Tongue (tissue), 2 donors: ENCODE data around the gene TCN2. TPM values are rescaled to one million over a fixed set of nuclear protein-coding genes. Genes with fewer than 3 reads are reported as not detected.
"Not testable (repeated sequence)": the region's sequence is repeated elsewhere in the genome, so short reads cannot be mapped to it uniquely, and the experiment has no call there.

Experiments used
- DNase-seq: peaks from one replicate; pipeline ENCODE4 v3.0.0-alpha.2; 2015
- total RNA-seq: library from RNA; depleted of rRNA; stranded (reverse); fragments of >200 nt; gene quantifications from one replicate; pipeline ENCODE4 v1.2.3, GENCODE V29; 2014

TCN2 gene
- total RNA-seq, 1 donor from 2014 or later: 6.7 TPM

DNA sequence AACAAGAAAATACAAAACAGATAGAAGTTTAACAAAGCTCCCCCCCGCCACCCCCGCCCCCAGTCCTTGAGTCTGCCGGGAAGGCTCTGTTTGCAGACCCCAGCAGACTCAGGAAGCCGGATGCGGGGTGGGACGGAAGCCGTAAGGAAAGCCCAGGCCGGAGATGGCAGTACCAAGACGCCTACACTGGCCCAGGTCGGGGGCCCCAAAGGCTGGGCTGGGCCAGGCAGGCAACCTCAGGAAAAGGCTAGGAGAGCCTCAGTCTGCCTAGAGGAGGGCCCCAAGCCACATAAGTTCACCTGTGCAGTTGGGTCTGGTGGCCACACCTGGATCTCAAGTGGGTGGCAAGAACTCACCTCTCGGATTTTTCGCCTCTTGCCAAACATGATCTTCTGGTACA is 28.5 kb upstream of the TCN2 start:
- DNase-seq: no peak

DNA sequence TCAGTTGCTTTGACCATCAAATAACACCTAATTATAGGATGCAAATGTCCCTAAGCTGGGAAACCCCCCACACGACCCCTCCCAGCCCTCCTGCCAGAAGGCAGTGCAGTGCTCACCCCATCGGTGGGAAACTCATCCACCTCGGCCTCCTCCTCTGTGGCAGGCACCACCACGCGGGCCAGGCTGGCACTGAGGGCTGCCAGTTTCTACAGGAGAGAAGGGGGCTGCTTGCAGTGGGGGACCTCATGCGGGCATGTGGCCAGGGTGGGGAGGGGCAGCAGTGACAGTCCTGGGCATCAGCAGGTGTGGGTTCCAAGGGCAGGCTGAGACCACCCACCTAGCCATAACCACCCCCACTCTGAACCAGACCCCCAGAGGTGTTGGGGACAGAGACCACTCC is 26.1 kb upstream of the TCN2 start:
- DNase-seq: no peak

DNA sequence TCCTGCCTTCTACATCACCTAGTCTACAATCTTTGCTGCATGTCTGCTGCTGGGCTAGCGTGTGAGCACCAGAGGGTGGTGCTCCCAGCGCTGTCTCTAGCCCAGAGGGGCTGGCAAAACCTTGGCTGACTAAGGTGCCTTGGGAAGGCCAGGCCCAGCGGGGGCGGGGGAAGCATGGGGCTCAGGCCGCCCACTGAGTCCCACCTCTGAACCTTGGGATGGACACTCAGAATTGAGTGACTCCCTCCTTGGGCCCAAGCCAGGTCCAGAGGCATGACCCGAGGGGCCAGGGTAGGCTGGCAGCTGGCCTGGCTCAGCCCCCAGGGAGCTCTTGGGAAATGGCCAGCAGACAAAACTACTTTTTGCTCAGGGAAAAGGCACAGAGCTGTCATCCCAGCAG is 24.9 kb upstream of the TCN2 start:
- DNase-seq: no peak

DNA sequence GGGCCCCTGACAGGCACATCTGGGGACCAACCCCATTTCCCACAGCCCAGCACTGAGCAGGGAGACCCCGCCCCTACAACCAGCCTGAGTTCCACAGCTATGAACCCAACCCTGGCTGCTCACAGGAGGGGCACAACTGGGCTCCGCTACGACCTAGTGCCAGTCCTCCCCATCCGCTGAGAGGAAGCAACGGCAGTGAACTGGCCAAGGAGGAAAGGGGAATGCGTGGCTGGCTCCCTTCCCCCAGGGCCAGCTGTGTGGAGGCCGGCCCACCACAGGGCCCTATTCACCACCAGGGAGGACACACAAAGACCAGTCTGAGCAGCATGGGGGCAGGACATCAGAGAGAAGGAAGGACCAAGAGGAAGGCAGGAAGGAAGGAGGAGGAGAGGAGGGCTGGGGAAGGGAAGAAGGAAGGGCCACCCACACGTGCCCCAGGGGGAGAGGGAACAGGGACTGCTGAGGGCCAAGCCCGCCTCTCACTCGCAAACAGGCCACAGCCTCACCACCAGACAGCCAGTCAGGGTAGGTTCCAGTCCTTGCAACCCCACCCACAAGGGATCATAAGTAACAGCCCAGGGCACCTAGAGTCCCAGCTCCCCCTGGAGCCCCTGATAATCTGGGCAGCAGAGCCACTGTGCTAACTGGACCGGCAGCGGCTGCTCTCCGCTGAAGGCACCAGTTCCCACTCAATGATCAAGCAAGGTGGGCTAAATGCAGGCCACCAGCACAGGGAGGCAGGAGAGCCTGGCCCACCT is 24.0 kb upstream of the TCN2 start:
- no peak for DNase-seq

DNA sequence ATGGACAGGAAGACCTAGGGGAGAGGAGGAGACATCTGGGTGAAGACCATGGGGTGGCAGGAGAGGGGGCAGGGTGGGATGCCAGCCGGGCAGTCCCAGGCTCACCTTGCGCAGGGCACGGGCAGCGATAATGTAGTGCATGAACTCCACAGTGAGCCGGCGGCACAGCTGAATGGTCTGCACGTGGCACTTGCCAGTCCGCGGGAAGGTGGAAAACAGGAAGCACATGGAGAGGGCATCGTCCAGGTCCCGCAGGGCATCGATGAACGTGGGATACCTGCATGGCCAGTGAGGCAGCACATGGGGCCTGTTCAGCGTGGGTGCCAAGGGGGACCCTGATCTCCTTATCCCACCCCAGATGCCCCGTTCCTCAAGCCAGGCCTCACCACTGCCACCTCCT is 22.5 kb upstream of the TCN2 start:
- DNase-seq: no peak

DNA sequence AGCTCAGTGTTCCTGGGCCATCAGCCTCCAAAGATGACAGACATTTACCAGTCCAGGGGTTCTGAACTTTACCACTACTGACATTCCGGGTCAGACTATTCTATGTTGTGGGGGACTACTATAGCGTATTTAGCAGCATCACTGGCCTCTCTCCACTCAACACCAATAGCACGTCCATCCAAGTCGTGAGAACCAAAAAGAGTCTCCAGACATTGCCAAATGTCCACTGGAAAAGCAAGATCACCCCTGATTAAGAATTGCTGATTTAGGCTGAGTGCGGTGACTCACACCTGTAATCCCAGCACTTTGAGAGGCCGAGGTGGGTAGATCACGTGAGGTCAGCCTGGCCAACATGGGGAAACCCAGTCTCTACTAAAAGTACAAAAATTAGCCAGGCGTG is 20.6 kb upstream of the TCN2 start:
- DNase-seq: no peak

DNA sequence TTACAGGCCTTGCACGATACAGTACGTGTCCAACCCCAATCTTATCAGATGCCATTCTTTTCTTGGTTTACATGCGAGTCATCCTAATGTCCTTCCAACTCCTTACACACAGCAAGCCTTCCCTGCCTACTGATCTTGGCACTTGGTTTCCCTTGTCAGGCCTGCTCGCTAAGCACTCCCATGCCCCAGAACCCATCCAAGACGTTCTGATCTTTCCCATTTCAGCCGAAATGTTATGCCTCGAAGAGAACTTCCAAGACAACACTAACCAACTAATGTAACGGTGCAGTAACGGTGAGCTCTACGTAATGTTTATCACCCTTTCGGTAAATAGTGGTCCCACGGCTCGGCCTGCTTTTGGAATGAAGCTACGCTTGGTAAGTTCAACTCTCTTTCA is 15.8 kb upstream of the TCN2 start:
- DNase-seq: no peak

DNA sequence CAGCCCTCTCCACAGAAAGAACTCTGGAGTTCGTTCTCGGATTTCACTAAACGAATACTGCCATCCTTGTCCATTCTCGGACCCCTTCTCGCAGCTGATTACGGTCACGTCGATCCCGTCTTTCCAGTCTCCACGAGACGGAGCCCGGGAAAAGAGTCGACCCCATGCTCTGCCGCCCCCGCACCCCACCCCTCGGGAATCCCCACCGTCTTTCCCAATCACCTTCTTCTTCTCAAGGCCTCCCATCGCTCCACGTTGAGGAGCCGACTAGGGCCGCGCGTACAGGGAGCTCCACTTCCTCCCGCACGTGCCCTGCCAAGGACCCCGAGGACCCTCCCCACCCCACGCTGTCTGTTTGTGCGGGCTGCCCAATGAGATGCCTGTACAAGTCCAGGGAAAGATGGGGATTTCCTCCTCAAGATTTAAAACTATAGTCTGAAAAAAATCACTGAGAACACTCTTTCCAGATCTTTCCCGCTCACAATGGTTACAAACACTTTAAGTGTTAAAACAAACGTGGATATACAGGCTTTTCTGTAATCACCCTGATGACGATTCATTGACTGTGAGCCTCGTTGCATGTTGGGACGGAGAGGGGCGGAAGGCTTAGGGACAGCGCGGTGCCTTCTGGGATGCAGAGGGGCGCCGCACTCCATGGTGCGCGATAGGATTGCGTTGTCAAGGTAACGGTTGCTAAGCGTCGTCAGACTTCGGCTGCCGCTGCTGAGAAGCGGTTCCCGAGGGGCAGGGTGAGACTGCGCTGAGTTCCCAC is 15.2 kb upstream of the TCN2 start, which contains the start of gene PES1:
TSS of gene PES1 (minus strand) at position 323 of the 772 bp plus-strand sequence. CDS start at position 246, 77 bp downstream.
- DNase-seq: peak; percentile 99

DNA sequence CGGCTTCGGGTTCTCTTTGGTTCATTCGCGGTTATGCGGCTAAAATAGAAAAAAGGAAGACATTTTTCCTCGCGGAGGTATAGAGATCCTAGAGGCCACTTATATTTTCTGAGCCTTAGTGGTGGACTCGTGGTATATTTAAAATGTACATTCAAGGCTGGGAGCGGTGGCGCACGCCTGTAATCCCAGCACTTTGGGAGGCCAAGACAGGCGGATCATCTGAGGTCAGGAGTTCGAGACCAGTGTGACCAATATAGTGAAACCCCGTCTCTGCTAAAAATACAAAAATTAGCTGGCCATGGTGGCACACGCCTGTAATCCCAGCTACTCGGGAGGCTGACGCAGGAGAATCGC is 14.6 kb upstream of the TCN2 start:
- not testable (repeated sequence) for DNase-seq

DNA sequence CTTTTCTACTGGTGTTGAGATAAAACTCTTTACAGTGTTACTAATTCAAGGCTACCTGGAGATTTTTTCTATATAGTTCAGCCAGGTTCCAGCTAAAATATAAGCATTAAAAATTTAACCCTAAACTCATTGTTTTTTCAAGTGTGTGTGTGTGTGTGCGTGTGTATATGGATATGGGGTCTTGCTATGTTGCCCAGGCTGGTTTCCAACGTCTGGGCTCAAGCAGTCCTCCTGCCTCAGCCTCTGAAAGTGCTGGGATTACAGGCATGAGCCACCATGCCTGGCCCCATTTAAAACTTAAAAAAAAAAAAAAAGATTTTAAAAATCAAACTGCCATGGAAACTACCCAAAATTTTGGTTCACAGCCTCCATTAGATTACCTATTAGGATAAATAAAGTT is 10.8 kb upstream of the TCN2 start:
- DNase-seq: no peak

DNA sequence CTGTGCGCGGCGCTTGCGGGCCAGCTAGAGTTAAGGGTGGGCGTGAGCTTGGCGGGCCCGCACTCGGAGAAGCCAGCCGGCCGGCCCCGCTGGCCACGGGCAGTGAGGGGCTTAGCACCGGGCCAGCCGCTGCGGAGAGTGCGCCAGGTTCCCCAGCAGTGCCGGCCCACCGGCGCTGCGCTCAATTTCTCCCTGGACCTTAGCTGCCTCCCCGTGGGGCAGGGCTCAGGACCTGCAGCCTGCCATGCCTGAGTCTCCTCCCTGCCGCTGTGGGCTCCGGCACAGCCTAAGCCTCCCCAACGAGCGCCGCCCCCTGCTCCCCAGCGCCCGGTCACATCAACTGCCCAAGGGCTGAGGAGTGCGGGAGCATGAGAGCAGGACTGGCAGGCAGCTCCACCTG is 10.1 kb upstream of the TCN2 start:
- DNase-seq: no peak

DNA sequence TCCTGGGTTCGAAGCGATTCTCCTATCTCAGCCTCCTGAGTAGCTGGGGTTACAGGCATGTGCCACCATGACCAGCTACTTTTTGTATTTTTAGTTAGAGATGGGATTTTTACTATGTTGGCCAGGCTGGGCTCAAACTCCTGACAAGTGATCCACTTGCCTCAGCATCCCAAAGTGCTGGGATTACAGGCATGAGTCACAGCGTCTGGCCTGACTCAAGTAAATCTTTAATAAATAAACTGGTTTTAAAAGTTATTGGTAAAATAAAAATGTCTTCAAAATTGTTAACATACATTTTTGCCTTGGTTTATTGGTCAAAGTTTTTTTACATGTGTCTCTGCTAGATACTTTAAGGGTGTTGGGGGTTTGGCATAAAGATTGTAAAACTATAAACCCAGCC is 8.0 kb upstream of the TCN2 start:
- DNase-seq: no peak

DNA sequence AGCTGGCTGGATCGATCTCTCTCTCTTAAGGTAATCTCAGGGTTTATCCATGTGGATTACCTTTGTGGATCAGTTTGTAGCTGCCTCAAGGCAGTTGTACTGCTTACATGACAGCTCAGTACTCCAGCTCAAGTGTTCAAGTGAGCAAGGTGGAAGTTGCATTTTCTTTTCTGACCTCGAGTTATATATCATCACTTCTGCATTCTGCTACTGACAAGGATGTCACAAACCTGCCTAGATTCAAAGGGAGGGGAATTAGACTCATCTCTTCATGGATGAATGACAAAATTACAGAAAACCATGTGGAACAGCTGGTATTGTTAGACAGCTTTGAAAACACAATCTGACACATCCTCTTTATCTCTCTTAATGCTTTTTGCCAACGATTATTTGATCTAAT is 6.1 kb upstream of the TCN2 start:
- no peak for DNase-seq

DNA sequence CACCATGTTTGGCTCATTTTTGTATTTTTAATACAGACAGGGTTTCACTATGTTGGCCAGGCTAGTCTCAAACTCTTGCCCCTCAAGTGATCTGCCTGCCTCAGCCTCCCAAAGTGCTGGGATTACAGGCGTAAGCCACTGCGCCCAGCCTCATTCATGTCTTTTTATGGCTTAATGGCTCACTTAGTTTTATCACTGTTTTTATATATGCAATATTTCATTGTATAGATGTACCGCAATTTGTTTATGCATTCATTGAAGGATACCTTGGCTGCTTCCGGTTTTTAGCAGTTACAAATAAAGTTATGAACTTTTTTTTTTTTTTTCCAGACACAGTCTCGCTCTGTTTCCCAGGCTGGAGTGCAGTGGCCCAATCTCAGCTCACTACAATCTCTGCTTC is 5.5 kb upstream of the TCN2 start:
- DNase-seq: no peak

DNA sequence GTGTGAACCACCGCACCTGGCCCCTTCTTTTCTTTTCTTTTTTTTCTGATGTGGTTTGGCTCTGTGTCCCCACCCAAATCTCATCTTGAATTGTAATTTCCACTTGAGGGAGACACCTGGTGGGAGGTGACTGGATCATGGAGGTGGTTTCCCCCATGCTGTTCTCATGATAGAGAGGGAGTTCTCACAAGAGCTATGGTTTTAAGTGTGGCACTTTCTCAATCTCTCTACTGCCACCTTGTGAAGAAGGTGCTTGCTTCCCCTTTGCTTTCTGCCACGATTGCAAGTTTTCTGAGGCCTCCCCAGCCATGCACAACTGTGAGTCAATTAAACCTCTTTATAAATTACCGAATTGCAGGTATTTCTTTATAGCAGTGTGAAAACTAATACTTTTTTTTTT is 4.9 kb upstream of the TCN2 start:
- peak; percentile 15 for DNase-seq

DNA sequence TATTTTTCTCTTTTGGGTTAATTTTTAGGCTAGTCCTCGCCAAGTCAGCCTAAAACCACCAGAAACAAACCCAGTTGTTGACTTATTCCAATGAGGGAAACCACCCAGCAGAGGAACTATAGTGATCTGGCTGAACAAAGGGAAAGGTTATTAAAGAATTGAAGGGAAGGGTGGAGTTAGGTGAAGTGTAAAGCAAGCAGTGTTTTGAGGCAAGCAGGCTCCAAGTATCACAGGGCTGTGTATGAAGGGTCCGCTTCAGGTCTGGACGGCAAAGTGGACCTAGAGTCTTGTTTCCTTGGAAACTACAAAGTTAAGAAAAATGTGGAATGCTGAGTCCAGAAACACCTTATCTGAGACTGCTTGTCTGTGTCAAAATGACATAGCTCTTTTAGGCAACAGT is 3.2 kb upstream of the TCN2 start:
- DNase-seq: no peak

DNA sequence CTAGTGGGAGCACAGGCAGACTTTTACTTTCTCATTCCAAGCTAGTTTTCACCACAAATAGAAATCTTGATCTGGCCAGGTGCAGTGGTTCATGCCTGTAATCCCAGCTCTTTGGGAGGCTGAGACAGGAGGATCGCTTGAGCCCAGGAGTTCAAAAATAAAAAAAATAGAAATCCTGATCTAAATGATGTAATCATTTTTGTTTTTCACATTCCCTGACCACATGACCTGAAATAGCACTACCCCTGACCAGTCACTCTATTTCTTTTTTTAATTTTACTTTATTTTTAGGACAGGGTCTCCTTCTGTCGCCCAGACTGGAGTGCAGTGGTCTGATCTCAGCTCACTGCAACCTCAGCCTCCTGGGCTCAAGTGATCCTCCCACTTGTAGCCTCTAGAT is 2.3 kb upstream of the TCN2 start:
- DNase-seq: no peak

DNA sequence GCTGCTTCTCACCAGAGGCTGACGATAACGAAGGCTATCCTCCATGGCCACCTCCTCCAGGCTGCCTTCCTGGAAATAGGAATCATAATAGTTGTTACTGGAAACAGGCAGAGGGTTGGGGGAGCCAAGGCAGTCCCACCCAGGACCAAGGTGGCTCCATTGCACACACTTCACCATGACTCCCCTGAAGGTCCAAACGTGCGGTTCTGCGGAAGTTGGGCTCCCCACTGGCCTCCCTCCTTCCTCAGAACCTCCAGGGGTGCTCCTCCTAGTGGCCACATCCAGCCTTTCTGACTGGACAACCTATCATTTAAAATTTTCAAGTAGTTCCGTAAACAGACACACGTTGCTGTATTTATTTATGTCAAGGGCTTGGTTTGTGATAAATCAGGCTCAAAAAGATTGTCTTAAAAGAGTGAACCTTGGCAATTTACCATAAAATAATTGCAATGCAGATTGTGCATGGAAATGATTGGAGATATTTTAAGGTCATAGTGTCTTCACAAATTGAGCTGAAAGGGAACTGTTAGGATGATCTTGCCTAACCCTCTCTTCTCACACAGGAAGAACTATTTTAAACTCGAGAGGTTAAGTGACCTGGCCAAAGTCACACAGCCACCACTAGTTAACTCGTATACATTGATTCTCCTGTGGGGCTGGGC is 1.4 kb upstream of the TCN2 start:
- peak; percentile 24 for DNase-seq

DNA sequence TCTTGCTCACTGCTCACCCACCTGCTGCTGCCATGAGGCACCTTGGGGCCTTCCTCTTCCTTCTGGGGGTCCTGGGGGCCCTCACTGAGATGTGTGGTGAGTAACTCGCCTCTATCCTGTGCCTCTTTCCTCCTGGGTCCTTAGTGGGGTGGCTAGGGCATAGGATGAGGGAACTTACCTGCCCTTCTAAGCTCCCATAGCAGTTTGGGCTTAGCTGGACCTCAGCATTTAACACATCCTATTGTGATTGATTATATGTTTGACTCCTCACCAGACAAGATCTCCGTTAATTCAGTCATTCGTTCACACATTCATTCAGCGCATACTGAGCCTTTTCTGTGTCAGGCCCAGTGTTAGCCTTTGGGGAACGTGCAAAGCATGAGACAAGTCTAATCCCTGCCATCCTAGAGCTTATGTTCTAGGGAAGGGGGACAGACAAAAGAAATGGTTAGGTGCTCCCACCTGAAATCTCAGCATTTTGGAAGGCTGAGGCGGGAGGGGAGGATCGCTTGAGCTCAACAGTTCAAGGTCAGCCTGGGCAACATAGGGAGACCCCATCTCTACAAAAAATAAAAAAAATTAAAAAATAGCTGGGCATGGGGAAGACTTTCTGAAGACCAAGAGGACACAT is 441 bp downstream of the TCN2 start:
- DNase-seq: no peak

DNA sequence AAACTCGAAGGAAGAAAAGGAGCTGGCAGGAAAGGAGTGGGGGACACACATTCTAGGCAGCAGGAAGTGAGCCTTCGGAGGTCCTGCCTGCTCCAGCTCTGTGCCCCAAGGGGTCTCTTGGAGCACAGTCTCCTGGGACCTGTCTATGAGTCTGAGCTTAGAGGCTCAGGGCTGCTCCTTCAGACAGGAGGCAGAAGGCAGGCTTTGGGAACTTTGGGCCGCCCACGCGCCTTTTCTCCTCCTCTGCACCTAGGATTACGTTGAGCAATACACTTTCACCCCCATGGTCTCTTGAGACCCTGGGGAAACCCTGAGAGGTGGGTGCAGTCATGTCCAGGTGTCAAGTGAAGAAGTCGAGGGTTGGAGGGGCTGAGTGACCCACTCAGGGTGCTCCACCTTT is 965 bp downstream of the TCN2 start:
- DNase-seq: no peak

DNA sequence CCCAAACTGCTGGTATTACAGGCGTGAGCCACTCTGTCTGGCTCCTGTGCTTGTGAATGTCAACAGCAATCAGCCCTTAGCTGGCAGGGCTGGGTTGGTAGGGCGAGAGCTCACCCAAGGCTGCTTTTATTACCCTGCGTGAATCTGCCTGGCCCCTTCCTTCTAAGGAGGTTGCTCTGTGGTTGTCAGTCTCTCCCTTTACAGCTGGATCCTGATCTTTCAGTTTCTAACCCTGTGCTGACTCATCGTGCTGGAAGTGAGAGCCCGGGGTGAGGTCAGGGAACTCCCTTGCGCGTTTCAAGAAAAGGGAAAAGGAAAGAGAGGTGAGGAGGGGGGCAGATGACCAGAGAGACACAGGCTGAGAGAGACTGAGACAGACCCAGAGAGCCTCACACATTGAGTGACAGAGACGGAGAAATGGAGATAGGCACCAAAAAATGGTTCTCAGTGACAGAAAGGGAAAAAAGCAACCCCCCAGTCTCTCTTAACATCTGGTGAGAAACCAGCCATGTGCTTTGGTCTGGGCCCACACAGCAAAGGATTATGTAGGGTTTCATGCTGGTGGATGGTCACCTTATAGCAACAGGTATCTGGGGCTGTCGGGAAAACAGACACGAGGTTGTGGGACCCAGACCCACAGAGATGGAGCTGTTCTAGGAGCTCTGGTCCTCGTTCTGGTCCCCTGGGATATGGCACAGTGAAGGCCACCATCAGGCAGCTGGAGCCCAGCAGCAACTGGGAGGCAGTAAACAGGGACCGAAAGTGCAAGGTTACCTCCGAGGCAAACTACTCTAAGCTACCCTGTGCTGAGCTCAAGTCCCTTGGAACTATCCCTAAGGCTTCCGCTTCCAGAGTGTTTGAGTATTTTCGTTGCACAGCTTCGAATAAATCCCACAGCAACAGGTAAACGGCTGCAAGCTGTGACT is 2.5 kb downstream of the TCN2 start:
- peak; percentile 12 for DNase-seq

DNA sequence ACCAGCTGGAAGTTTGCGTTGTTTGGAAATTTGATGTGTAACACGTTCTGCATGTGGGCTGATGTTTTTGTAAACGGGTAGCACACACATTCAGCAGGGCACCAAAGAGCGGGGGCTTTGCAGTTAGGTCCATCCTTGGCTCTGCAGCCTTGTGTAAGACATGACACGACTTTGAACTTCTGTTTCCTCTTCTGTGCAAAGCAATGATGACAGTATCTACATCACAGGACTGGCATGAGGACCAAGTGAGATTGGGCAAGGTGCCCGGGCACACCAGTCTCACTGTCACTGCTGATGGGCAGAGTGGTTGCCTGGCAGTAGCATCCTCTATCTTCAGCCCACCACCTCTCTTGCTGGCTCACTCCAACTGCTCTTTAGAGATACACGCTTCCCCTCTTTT is 3.3 kb downstream of the TCN2 start:
- no peak for DNase-seq
